ENCODE results near the gene SPTBN2. TPM values are rescaled to one million over a fixed set of nuclear protein-coding genes. Genes with fewer than 3 reads are reported as not detected.

The SPTBN2 gene
- total RNA-seq, 3 donors from 2014 or later (not counting 1 experiment from before 2014, with no cell fraction given) = 1.1 TPM; not detected in 2

DNA sequence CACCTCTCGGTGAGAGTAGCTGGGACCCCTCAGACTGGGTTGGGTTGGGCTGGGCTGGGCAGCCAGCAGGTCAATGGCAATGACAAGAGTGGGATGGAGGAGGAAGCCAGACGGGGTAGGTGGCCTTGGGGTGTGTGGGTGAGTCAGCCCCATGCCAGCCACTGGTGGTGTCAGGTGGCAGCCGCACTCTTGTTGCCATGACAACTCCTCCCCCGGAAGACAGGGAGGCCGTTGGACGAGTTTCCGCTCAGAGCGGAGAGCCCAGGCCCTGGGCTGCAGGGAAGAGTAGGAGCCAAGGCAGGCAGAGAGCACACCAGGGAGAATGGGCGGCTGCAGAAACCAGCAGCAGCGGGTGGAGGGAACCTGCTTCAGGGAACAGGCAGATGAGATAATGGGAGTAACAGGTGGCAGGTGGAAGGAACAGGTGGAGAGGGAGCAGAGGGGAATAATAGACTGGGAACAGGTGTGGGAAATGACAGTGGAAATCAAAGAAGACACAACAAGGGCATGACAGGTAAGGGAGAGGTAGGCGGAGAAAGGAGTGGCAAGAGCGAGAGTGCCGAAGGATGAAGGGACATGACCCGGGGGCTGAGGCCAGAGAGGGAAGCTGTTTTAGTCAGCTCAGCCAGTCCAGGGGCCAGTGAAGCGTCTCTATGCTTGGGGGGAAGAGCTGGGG, 8.7 kb downstream of the SPTBN2 start:
- ATAC-seq = peak; percentile 21 to 64 (median 58)
- WGBS (ENCODE audit: insufficient coverage) = 64% methylated on average over 15 of the region's 15 CpGs
- no peaks in the 10 kb centered on the region for H3K9me3 ChIP-seq (ENCODE audit: control insufficient read depth, insufficient read depth, low read length)
- TF ChIP-seq, protein P1, sequence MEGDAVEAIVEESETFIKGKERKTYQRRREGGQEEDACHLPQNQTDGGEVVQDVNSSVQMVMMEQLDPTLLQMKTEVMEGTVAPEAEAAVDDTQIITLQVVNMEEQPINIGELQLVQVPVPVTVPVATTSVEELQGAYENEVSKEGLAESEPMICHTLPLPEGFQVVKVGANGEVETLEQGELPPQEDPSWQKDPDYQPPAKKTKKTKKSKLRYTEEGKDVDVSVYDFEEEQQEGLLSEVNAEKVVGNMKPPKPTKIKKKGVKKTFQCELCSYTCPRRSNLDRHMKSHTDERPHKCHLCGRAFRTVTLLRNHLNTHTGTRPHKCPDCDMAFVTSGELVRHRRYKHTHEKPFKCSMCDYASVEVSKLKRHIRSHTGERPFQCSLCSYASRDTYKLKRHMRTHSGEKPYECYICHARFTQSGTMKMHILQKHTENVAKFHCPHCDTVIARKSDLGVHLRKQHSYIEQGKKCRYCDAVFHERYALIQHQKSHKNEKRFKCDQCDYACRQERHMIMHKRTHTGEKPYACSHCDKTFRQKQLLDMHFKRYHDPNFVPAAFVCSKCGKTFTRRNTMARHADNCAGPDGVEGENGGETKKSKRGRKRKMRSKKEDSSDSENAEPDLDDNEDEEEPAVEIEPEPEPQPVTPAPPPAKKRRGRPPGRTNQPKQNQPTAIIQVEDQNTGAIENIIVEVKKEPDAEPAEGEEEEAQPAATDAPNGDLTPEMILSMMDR (IDR thresholded peaks at IDR 0.05) = no peak
- Mint-ChIP-seq H3K36me3 (no peaks in the 10 kb centered on the region), H3K27ac (peak overlapping the region in 1 of 2 donors; percentile 71), H3K4me3 (no peak overlapping the region), H3K9me3 (no peaks in the 10 kb centered on the region), H3K27me3 (ENCODE audit: low read depth in 2 of 2) (peaks cover 10 to 31% of the 10 kb centered on the region in 2 donors), H3K4me1 (peaks cover 0 to 7% of the 10 kb centered on the region in 2 donors)
- H3K27me3 ChIP-seq (ENCODE audit: control insufficient read depth, insufficient read depth, low read length) = peaks cover 3% of the 10 kb centered on the region
- no peak overlapping the region for H3K27ac ChIP-seq (ENCODE audit: low read length)
- H3K4me3 ChIP-seq (ENCODE audit: low read length) = no peak overlapping the region
- intact Hi-C loops (cut with micrococcal nuclease) = no loop called here
- peak in 1 of 2 donors; percentile 30 for DNase-seq
- H3K4me1 ChIP-seq (ENCODE audit: control insufficient read depth, insufficient read depth, low read length) = peaks cover 11% of the 10 kb centered on the region
- no peaks in the 10 kb centered on the region for H3K36me3 ChIP-seq (ENCODE audit: control insufficient read depth, insufficient read depth, low read length)

DNA sequence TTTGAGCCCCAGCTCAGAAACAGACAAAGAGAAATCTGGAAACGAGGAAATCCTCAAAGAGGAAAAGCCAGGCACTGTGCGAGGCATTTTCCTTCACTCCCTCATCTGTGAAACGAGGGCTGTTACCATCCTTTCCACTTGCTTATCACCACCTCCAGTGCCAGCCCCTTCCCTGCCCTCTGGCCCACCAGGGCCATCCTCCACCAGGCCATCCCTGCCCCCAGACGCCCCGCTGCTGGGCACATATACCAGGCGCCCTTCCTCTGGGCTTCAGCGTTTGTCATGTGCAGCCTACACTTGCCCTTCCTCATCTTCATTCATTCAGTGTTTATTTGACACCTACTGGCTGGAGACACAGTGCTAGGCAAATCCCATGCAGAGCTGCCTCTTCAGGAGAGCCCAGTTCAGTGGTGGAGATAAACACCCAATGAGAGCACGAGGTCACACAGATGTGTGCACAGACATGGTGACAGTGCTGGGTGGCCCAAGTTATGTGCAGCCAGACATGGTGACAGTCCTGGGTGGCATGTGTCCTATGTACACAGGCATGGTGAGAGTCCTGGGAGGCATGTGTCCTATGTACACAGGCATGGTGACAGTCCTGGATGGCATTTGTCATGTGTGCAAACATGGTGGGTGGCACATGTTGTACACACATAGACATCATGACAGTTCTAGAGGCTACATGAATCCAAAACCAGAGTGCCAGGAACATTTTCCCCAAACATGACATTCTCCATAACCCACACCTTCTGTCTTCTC, 9.7 kb downstream of the SPTBN2 start:
- Histone ChIP-seq H3K4me3 (ENCODE audit: low read length) (no peak overlapping the region), H3K4me1 (ENCODE audit: control insufficient read depth, insufficient read depth, low read length) (peaks cover 11% of the 10 kb centered on the region), H3K9me3 (ENCODE audit: control insufficient read depth, insufficient read depth, low read length) (no peaks in the 10 kb centered on the region), H3K27ac (ENCODE audit: low read length) (no peak overlapping the region), H3K27me3 (ENCODE audit: control insufficient read depth, insufficient read depth, low read length) (no peaks in the 10 kb centered on the region), H3K36me3 (ENCODE audit: control insufficient read depth, insufficient read depth, low read length) (no peaks in the 10 kb centered on the region)
- 90% methylated on average over 8 of the region's 8 CpGs for WGBS (ENCODE audit: insufficient coverage)
- DNase-seq = no peak
- Mint-ChIP-seq H3K36me3 (no peaks in the 10 kb centered on the region), H3K4me1 (peaks cover 0 to 7% of the 10 kb centered on the region in 2 donors), H3K9me3 (no peaks in the 10 kb centered on the region), H3K27me3 (ENCODE audit: low read depth in 2 of 2) (peaks cover 10 to 27% of the 10 kb centered on the region in 2 donors), H3K27ac (no peak overlapping the region), H3K4me3 (no peak overlapping the region)
- TF ChIP-seq, protein P1 (IDR thresholded peaks at IDR 0.05) = no peak
- intact Hi-C loops (cut with micrococcal nuclease) = no loop called here
- ATAC-seq = no peak

DNA sequence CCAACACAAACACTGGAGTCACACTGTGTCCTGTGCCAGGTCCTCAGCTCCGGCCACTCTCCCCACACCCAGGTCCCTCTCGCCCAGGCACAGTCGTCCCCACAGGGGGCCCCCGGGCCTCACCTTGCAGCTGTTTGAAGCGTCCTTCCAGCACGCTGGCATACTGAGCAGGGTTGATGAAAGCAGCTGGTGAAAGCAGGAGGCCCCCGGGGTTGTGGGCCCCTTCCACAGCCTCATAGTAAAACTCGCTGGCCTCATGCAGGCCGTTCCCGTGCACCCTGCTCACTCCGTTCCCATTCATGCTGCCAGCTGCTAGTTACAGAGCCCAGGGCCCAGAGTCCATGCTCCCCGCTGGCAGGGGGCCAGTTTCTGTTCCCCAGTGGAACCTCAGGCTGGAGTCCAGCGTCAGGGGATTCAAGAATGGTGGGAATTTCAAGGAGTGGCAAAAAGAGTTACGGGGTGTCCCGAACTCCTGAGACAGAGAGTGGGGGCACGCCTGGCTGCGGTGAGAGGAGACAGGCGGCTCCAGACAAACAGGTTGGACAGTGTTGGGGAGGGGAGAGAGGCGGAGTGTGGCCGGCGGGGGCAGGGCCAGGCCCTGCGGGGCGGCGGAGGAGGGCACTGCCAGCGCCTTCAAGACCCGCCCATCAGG, 10.6 kb downstream of the SPTBN2 start:
- Mint-ChIP-seq H3K36me3 (no peaks in the 10 kb centered on the region), H3K27ac (no peak overlapping the region), H3K27me3 (ENCODE audit: low read depth in 2 of 2) (peaks cover 19 to 27% of the 10 kb centered on the region in 2 donors), H3K4me1 (peaks cover 0 to 7% of the 10 kb centered on the region in 2 donors), H3K4me3 (no peak overlapping the region), H3K9me3 (no peaks in the 10 kb centered on the region)
- TF ChIP-seq, protein P1 (IDR thresholded peaks at IDR 0.05) = no peak
- WGBS (ENCODE audit: insufficient coverage) = 92% methylated on average over 26 of the region's 26 CpGs
- peaks cover 11% of the 10 kb centered on the region for H3K4me1 ChIP-seq (ENCODE audit: control insufficient read depth, insufficient read depth, low read length)
- H3K9me3 ChIP-seq (ENCODE audit: control insufficient read depth, insufficient read depth, low read length) = no peaks in the 10 kb centered on the region
- no peaks in the 10 kb centered on the region for H3K36me3 ChIP-seq (ENCODE audit: control insufficient read depth, insufficient read depth, low read length)
- H3K27ac ChIP-seq (ENCODE audit: low read length) = no peak overlapping the region
- intact Hi-C loops (cut with micrococcal nuclease) = no loop called here
- ATAC-seq (no peak), DNase-seq (no peak)
- H3K27me3 ChIP-seq (ENCODE audit: control insufficient read depth, insufficient read depth, low read length) = no peaks in the 10 kb centered on the region
- H3K4me3 ChIP-seq (ENCODE audit: low read length) = no peak overlapping the region
